Prostate gland (tissue), 2 donors: ENCODE measurements around the gene SERPINC1. TPM values are rescaled to one million over a fixed set of nuclear protein-coding genes. Genes with fewer than 3 reads are reported as not detected.
"Not testable (repeated sequence)": the region's sequence is repeated elsewhere in the genome, so short reads cannot be mapped to it uniquely, and the experiment has no call there.

Experiments used
- DNase-seq: peaks from one replicate; pipeline ENCODE4 v3.0.0-alpha.2; 2019; ENCODE audit warnings: low spot score
- H3K27ac ChIP-seq, 2 donors: fragments of 200-600 bp; sonication (generic); 2 replicates each; pipeline ENCODE4 v1.5.1; 2017 to 2019
- H3K27me3 ChIP-seq: fragments of 200-600 bp; sonication (generic); replicated peaks from 2 replicates; pipeline ENCODE4 v1.5.1; 2019; ENCODE audit not compliant: insufficient read depth
- H3K36me3 ChIP-seq, 2 donors: fragments of 200-600 bp; sonication (generic); 1 replicate in 1 of 2; 2 replicates in 1 of 2; pipeline versions ENCODE4 v1.5.1 to v1.8.1; 2017 to 2019
- H3K4me1 ChIP-seq: fragments of 200-600 bp; sonication (generic); replicated peaks from 2 replicates; pipeline ENCODE4 v1.5.1; 2019
- H3K4me3 ChIP-seq, 2 donors: fragments of 200-600 bp; sonication (generic); 2 replicates each; pipeline ENCODE4 v1.5.1; 2017 to 2019
- H3K9me3 ChIP-seq: fragments of 200-600 bp; sonication (generic); 2 replicates; pipeline ENCODE4 v1.5.1; 2017
- CTCF ChIP-seq, 4 experiments: fragments of 200-600 bp in 2 of 4; fragments of 450-650 bp in 2 of 4; sonication (generic) in 2 of 4; IDR thresholded peaks; 1 replicate in 3 of 4; 2 replicates in 1 of 4; pipeline ENCODE4 v1.5.1; 2016 to 2019; ENCODE audit warnings: antibody characterized with exemption in 4 of 4, mild to moderate bottlenecking in 2 of 4, moderate library complexity in 2 of 4
- POLR2A ChIP-seq: fragments of 450-650 bp; IDR thresholded peaks from one replicate; pipeline ENCODE4 v1.6.1; 2016; ENCODE audit warnings: antibody characterized with exemption, mild to moderate bottlenecking
- POLR2AphosphoS5 ChIP-seq: sonication (generic); formaldehyde crosslinking; IDR thresholded peaks from one replicate; pipeline ENCODE4 v1.6.1; 2017; ENCODE audit warnings: antibody characterized with exemption
- WGBS: methylation state at CpG from one replicate; pipeline ENCODE4 v1.1.5; 2018; 5-methylcytosine and 5-hydroxymethylcytosine counted together
- intact Hi-C: fragments of 100-400 bp; cut with DNase I; formaldehyde crosslinking; loops from one replicate; pipeline ENCODE4 v1.14.2; 2022
- total RNA-seq, 2 donors: library from RNA; depleted of rRNA; stranded (reverse); fragments of >200 nt; gene quantifications; one replicate each; pipeline ENCODE4 v1.1.0, GENCODE V29; 2016

SERPINC1 gene
- total RNA-seq, 2 donors from 2014 or later = not detected

DNA sequence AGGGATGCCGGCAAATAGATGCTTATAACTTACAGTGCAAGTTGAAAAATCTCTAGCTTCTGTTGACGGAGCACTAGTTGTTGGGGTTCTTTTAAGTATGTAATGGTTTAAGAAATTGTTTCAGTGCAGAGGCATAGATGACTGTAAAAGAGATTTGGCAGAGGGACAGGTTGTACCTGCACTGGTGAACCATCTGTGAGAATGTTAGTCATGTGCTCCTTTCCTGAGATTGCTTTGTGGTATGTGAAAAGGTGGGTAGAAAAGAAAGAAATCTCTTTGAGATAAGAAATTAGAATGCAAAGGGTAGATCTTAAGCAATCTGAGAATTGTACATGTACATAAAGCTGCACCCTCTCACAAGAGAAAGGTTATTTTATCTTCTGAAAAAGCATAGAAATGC lies 29.5 kb downstream of the SERPINC1 start:
- Histone ChIP-seq H3K27ac (no peak overlapping the region), H3K9me3 (no peaks in the 10 kb centered on the region), H3K36me3 (no peaks in the 10 kb centered on the region), H3K4me3 (no peak overlapping the region), H3K4me1 (no peaks in the 10 kb centered on the region), H3K27me3 (no peaks in the 10 kb centered on the region)
- intact Hi-C loops = no loop called here
- no peak for DNase-seq
- no peak for TF ChIP-seq CTCF (IDR thresholded peaks at IDR 0.05)
- TF ChIP-seq POLR2AphosphoS5 = no peak
- TF ChIP-seq POLR2A = no peak
- WGBS = 98% methylated on average over 2 of the region's 2 CpGs

GRCh38 chr1:173886746-173887611 lies 30.1 kb downstream of the SERPINC1 start:
- H3K9me3 ChIP-seq = no peaks in the 10 kb centered on the region
- no peak for DNase-seq
- no peak overlapping the region for H3K4me3 ChIP-seq
- TF ChIP-seq POLR2A = no peak
- no peak for TF ChIP-seq CTCF (IDR thresholded peaks at IDR 0.05)
- no peak for TF ChIP-seq POLR2AphosphoS5
- H3K4me1 ChIP-seq = no peaks in the 10 kb centered on the region
- H3K27me3 ChIP-seq = no peaks in the 10 kb centered on the region
- 83% methylated on average over 4 of the region's 4 CpGs for WGBS
- no peak overlapping the region for H3K27ac ChIP-seq
- intact Hi-C loops = no loop called here
- no peaks in the 10 kb centered on the region for H3K36me3 ChIP-seq

- TF ChIP-seq CTCF (IDR thresholded peaks at IDR 0.05) = no peak
- TF ChIP-seq POLR2AphosphoS5 = no peak
- no peak for TF ChIP-seq POLR2A
- DNase-seq = no peak
- 89% methylated on average over 5 of the region's 5 CpGs for WGBS
- no peaks in the 10 kb centered on the region for H3K36me3 ChIP-seq
- H3K27ac ChIP-seq = no peak overlapping the region
- no peaks in the 10 kb centered on the region for H3K9me3 ChIP-seq
- H3K4me3 ChIP-seq = no peak overlapping the region
- no peaks in the 10 kb centered on the region for H3K4me1 ChIP-seq
- intact Hi-C loops = no loop called here
- no peaks in the 10 kb centered on the region for H3K27me3 ChIP-seq
Observed at GRCh38 chr1:173884701-173885100, 32.4 kb downstream of the SERPINC1 start.

DNA sequence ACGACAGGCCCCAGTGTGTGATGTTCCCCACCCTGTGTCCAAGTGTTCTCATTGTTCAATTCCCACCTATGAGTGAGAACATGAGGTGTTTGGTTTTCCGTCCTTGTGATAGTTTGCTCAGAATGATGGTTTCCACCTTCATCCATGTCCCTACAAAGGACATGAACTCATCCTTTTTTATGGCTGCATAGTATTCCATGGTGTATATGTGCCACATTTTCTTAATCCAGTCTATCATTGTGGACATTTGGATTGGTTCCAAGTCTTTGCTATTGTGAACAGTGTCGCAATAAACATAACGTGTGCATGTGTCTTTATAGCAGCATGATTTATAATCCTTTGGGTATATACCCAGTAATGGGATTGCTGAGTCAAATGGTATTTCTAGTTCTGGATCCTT lies 36.0 kb downstream of the SERPINC1 start:
- H3K27ac ChIP-seq, H3K27me3 ChIP-seq, H3K36me3 ChIP-seq, H3K4me3 ChIP-seq, intact Hi-C loops, DNase-seq, H3K9me3 ChIP-seq, H3K4me1 ChIP-seq: not testable (repeated sequence)
- WGBS = 90% methylated on average over 4 of the region's 4 CpGs

DNA sequence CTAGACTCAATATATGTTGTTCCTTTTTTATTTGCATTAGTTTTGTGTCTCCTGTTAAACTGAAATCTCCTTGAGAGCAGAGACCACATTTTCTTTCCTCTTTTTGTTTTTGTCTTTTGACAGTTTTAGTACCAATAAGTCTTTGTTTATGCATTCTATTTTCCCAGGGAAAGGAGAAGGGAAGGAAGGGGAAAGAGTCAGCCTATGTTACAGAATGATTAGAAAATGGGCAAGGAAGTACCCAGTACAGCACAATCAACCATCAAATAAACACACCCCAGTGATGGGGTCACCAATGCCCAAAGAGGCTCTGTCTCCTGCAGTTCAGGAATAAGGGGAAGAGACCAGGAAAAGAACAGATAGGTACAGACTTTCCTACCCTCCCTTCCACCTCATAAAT lies 38.9 kb downstream of the SERPINC1 start:
- intact Hi-C loops = no loop called here
- H3K4me1 ChIP-seq = no peaks in the 10 kb centered on the region
- TF ChIP-seq POLR2AphosphoS5 (no peak), CTCF (IDR thresholded peaks at IDR 0.05) (no peak), POLR2A (no peak)
- H3K36me3 ChIP-seq = no peaks in the 10 kb centered on the region
- no peak for DNase-seq
- H3K4me3 ChIP-seq = no peak overlapping the region
- H3K27ac ChIP-seq = no peak overlapping the region
- no peaks in the 10 kb centered on the region for H3K9me3 ChIP-seq
- no peaks in the 10 kb centered on the region for H3K27me3 ChIP-seq
